Lower leg skin (tissue), 3 donors: ENCODE data around the gene PHLDB3.

Source experiments
- POLR2A ChIP-seq, 2 donors: fragments of 450-650 bp; IDR thresholded peaks; one replicate each; pipeline ENCODE4 v1.6.1; 2016 to 2017; ENCODE audit warnings: antibody characterized with exemption in 2 of 2, mild to moderate bottlenecking in 1 of 2, moderate library complexity in 1 of 2
- TF ChIP-seq, protein P1 (sequence below), 3 donors: fragments of 450-650 bp; IDR thresholded peaks; one replicate each; pipeline ENCODE4 v1.5.1; 2016; ENCODE audit warnings: antibody characterized with exemption in 3 of 3, mild to moderate bottlenecking in 3 of 3, moderate library complexity in 2 of 3

- TF ChIP-seq, protein P1, sequence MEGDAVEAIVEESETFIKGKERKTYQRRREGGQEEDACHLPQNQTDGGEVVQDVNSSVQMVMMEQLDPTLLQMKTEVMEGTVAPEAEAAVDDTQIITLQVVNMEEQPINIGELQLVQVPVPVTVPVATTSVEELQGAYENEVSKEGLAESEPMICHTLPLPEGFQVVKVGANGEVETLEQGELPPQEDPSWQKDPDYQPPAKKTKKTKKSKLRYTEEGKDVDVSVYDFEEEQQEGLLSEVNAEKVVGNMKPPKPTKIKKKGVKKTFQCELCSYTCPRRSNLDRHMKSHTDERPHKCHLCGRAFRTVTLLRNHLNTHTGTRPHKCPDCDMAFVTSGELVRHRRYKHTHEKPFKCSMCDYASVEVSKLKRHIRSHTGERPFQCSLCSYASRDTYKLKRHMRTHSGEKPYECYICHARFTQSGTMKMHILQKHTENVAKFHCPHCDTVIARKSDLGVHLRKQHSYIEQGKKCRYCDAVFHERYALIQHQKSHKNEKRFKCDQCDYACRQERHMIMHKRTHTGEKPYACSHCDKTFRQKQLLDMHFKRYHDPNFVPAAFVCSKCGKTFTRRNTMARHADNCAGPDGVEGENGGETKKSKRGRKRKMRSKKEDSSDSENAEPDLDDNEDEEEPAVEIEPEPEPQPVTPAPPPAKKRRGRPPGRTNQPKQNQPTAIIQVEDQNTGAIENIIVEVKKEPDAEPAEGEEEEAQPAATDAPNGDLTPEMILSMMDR (IDR thresholded peaks at IDR 0.05) = no peak
- TF ChIP-seq POLR2A (IDR thresholded peaks at IDR 0.05) = no peak
These were observed 18.6 kb downstream of the PHLDB3 start for GRCh38 chr19:43485951-43486350.
